CD4-positive, alpha-beta T cell treated with Interleukin-6 at 100 ng/mL for 8 hours (primary cell): ENCODE results near the gene TICAM2.

ENCODE experiments used
- DNase-seq: peaks from one replicate; pipeline ENCODE4 v3.0.0-alpha.2; 2020; ENCODE audit warnings: mixed read lengths, low spot score

The TICAM2 gene

GRCh38 chr5:115607935-115608334, 5.7 kb upstream of the TICAM2 start:
- DNase-seq = no peak

- no peak for DNase-seq
These were observed 3.2 kb upstream of the TICAM2 start for GRCh38 chr5:115605436-115605835.

GRCh38 chr5:115602591-115603125, 379 bp upstream of the TICAM2 start:
- DNase-seq = no peak

- no peak for DNase-seq
These were observed 1.5 kb downstream of the TICAM2 start for GRCh38 chr5:115600766-115601165.

- DNase-seq = no peak
These were observed 2.4 kb downstream of the TICAM2 start for GRCh38 chr5:115599924-115600323.

- DNase-seq = no peak
These were observed 2.8 kb downstream of the TICAM2 start for GRCh38 chr5:115599502-115599901.

- no peak for DNase-seq
These were observed 7.9 kb downstream of the TICAM2 start for GRCh38 chr5:115594128-115595047.

- no peak for DNase-seq
These were observed 13.2 kb downstream of the TICAM2 start for GRCh38 chr5:115589043-115589442.

- DNase-seq = no peak
These were observed 13.6 kb downstream of the TICAM2 start for GRCh38 chr5:115588640-115589039.

- DNase-seq = no peak
These were observed 15.6 kb downstream of the TICAM2 start for GRCh38 chr5:115586525-115587146.

GRCh38 chr5:115585265-115585664, 17.0 kb downstream of the TICAM2 start:
- no peak for DNase-seq

GRCh38 chr5:115584501-115584900, 17.8 kb downstream of the TICAM2 start:
- no peak for DNase-seq

GRCh38 chr5:115583474-115583873, 18.8 kb downstream of the TICAM2 start:
- DNase-seq = no peak

GRCh38 chr5:115580941-115581340, 21.3 kb downstream of the TICAM2 start:
- no peak for DNase-seq

GRCh38 chr5:115579747-115580173, 22.5 kb downstream of the TICAM2 start:
- DNase-seq = no peak

- no peak for DNase-seq
These were observed 23.1 kb downstream of the TICAM2 start for GRCh38 chr5:115579216-115579615.

- DNase-seq = no peak
These were observed 23.6 kb downstream of the TICAM2 start for GRCh38 chr5:115578657-115579056.

GRCh38 chr5:115577741-115578140, 24.5 kb downstream of the TICAM2 start:
- no peak for DNase-seq

- no peak for DNase-seq
These were observed 24.9 kb downstream of the TICAM2 start for GRCh38 chr5:115577329-115577728.

- DNase-seq = no peak
These were observed 26.9 kb downstream of the TICAM2 start for GRCh38 chr5:115575167-115576070.

- DNase-seq = no peak
These were observed 29.1 kb downstream of the TICAM2 start for GRCh38 chr5:115573133-115573532.

GRCh38 chr5:115571441-115571878, 30.8 kb downstream of the TICAM2 start:
- no peak for DNase-seq
